AG08396 (cell line): ENCODE results near the gene MAGEB6B.
"Not testable (repeated sequence)": the region's sequence is repeated elsewhere in the genome, so short reads cannot be mapped to it uniquely, and the experiment has no call there.

Experiments used
- DNase-seq: peaks from one replicate; pipeline ENCODE4 v3.0.0; 2012; ENCODE audit warnings: low spot score, mixed read lengths

Gene MAGEB6B, protein sequence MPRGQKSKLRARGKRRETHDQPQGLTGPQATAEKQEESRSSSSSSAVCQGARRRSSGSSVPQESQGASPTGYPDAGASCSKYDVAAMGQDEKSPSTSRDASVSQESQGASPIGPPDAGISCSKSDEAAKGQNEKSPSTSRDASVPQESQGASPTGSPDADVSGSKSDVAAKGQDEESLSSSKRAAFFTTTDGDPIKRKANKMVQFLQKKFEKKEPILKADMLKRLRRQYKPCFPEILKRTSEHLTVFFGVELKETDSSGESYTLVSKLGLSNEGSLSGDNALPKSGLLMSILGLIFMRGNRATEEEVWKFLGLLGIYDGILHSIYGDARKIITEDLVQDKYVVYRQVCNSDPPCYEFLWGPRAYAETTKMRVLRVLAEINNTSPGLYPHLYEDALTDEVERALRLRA

DNA sequence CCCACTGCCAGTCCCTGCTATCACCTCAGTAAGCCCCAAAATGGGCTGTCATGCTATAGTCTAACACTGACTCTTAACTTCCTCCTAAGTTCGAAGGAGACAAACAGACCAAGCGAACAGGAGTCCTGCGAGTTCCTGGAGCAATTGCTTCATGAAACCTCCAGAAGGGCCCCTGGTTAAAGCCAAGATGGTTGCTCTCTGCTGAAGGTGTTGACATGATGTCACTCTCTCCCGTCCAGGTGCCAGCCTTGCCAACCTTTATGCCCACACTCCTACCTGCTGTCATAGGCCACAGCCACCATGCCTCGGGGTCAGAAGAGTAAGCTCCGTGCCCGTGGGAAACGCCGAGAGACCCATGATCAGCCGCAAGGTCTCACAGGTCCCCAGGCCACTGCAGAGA lies at the start of gene MAGEB6B:
Gene MAGEB6B (plus strand): TSS at position 301 of the 400 bp plus-strand sequence. CDS start 0 bp downstream, at position 301.
- DNase-seq, result no peak

DNA sequence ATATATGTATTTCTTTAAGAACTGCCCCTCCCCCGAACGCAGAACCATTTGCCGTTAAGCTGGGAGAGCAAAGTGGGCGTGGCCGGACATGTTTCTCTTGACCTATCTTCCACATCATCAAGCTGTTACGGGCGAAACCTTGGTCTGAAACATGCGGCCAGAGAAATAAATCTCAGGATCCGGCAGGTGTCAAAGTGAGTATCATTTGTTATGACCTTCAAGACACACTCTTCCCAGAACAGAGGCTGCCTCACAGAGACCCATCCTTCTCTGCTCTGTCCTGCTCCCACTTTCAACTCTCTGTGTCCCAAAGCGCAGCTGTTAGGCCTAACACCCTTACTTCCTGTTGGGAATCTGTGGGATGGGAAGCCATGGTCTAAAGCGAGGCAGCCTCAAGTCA lies 22.1 kb upstream of the MAGEB6B start, which contains the start of gene MAGEB18:
Gene MAGEB18 (plus strand): TSS at position 70 of the 400 bp plus-strand sequence. CDS start 643 bp downstream, outside the sequence.
- no peak for DNase-seq

DNA sequence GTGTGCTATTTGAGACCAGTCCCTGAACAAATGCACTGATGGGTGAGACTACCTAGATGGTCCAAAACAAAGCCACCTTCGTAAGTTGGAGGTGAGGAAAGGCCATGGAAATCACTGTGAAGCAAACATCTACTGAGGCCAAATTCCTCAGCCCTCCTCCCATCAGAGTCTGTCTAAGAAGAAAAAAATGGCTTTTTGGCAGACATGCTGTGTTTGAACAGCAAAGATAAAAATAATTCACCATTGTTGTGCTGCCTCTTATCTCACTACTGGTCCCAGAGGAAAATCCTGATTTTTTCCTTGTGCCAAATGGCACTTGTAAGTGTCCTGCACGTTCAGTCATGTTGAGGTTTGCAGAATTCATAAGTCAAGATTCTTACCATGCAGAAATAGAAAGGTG lies 14.4 kb upstream of the MAGEB6B start:
- DNase-seq, result no peak

DNA sequence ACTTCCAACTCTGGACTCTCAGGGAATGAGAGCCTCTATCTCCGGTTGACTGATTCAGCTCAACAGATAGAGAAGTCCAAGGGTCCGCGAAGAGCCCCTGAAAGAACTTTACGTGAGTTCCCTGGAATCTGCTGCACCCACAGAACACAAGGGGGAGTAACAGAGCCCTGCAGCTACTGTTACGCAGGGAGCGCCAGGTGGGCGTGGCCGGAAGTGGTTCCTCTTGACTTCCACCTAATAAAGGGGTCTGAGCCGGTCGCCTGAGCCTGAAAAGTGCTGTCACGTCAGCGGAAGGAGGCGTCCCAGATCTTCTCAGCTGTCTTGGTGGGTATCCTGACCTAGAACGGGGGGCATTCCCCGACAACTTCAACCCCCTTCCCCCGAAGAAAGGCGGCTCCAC lies 31.8 kb downstream of the MAGEB6B start, which contains the start of gene MAGEB6:
Gene MAGEB6 (plus strand): TSS at position 237 of the 400 bp plus-strand sequence. CDS start 1,407 bp downstream, outside the sequence.
- no peak for DNase-seq

DNA sequence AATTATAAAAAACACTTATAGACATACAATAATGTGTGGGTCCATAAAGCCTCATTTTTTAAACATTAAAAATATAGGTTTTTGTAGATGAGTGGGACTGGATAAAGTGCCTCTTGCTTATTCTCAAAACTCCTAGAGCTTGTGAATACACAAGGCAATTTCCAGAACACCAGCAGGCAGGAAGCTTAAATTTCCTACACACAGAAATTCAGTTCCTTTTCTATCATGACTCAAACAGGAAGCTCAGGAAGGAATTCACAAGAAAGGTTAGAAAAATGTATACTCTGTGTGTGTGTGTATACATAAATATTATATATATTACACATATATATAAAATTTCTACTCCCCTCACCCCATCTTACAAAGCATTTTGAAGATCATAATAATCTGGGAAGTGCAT lies 43.2 kb downstream of the MAGEB6B start:
- no peak for DNase-seq

DNA sequence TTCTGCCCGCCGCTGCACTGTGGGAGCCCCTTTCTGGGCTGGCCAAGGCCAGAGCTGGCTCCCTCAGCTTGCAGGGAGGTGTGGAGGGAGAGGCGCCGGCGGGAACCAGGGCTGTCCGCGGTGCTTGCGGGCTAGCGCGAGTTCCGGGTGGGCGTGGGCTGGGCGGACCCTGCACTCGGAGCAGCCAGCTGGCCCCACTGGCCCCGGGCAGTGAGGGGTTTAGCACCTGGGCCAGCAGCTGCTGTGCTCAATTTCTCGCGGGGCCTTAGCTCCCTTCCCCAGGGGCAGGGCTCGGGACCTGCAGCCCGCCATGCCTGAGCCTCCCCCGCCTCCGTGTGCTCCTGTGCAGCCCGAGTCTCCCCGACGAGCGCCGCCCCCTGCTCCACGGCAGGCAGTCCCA lies 44.3 kb downstream of the MAGEB6B start:
- not testable (repeated sequence) for DNase-seq

DNA sequence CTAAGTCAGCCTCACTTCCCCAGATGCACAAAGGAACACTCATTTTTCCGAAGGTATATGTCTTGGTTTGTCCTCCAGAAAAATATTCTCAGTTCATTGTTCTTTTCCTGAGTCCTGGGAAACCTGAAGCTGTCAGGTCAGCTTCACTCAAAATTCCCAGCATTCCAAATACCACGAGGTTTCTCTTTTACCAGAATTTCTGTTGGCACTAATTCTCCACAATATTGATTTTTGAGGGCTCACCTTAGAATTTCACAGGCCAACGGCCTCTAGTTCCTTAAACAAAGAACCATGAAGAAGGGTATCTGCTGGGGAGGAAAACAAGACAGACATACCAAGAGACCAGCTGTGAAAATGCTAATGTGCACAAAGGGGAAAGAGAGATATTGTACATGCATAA lies 47.6 kb downstream of the MAGEB6B start:
- no peak for DNase-seq
